ENCODE results near the gene TRAM1L1. TPM values are rescaled to one million over a fixed set of nuclear protein-coding genes. Genes with fewer than 3 reads are reported as not detected.
A peak's percentile ranks its signal among the peaks of the same experiment; 100 is the strongest.

The TRAM1L1 gene
- 1 to 10 TPM; 1.8 to 5.0 TPM for total RNA-seq
- polyA plus RNA-seq (2013, experiment 1 of 2), result 6.7 TPM
- polyA plus RNA-seq (2013, experiment 2 of 2), result 5.8 TPM
- long read RNA-seq, experiment 1, partial matches to known transcripts, result 0 of 4 reads
- long read RNA-seq, experiment 1, other reads (novel, unspliced or antisense), result 0 of 4 reads
- long read RNA-seq, experiment 2, transcript TRAM1L1-201 (1 exons, 2,023 nt), result major isoform, 6 of 8 reads
- long read RNA-seq, experiment 2, partial matches to known transcripts, result 0 of 8 reads
- long read RNA-seq, experiment 2, other reads (novel, unspliced or antisense), result 2 of 8 reads
- long read RNA-seq, experiment 3, transcript TRAM1L1-201 (1 exons, 2,023 nt), result major isoform, 15 of 15 reads
- long read RNA-seq, experiment 3, partial matches to known transcripts, result 0 of 15 reads
- long read RNA-seq, experiment 3, other reads (novel, unspliced or antisense), result 0 of 15 reads
- long read RNA-seq, experiment 4, transcript TRAM1L1-201 (1 exons, 2,023 nt), result major isoform, 6 of 6 reads
- long read RNA-seq, experiment 4, partial matches to known transcripts, result 0 of 6 reads
- long read RNA-seq, experiment 4, other reads (novel, unspliced or antisense), result 0 of 6 reads

GRCh38 chr4:117084866-117085701 is at the start of gene TRAM1L1:
TRAM1L1 (minus strand) TSS chr4:117085576; CDS start chr4:117085393, 183 bp downstream.
- no peaks in the 10 kb centered on the region for H3K36me3 Mint-ChIP-seq (ENCODE audit: low read depth)
- H3K36me3 ChIP-seq (ENCODE audit: control insufficient read depth, insufficient read depth, low read length), result no peaks in the 10 kb centered on the region
- peak within 1 kb of the TSS; percentile 30 for H3K27ac ChIP-seq (ENCODE audit: low read depth, low read length)
- peaks cover 13% of the 10 kb centered on the region for H3K9me3 Mint-ChIP-seq
- 14 to 56% methylated on average over 4 to 45 of the region's 45 CpGs for WGBS, 2 experiments (ENCODE audit: insufficient coverage in 1 of 2, insufficient read length in 1 of 2)
- peak within 1 kb of the TSS; percentile 72 for H3K27ac Mint-ChIP-seq
- no peaks in the 10 kb centered on the region for H3K27me3 ChIP-seq (ENCODE audit: control insufficient read depth, insufficient read depth, low read length, poor library complexity, severe bottlenecking)
- H3K4me1 Mint-ChIP-seq, result peaks cover 8% of the 10 kb centered on the region
- peaks cover 12% of the 10 kb centered on the region for H3K9me3 ChIP-seq (ENCODE audit: control insufficient read depth, low read length)
- TF ChIP-seq, protein P1, sequence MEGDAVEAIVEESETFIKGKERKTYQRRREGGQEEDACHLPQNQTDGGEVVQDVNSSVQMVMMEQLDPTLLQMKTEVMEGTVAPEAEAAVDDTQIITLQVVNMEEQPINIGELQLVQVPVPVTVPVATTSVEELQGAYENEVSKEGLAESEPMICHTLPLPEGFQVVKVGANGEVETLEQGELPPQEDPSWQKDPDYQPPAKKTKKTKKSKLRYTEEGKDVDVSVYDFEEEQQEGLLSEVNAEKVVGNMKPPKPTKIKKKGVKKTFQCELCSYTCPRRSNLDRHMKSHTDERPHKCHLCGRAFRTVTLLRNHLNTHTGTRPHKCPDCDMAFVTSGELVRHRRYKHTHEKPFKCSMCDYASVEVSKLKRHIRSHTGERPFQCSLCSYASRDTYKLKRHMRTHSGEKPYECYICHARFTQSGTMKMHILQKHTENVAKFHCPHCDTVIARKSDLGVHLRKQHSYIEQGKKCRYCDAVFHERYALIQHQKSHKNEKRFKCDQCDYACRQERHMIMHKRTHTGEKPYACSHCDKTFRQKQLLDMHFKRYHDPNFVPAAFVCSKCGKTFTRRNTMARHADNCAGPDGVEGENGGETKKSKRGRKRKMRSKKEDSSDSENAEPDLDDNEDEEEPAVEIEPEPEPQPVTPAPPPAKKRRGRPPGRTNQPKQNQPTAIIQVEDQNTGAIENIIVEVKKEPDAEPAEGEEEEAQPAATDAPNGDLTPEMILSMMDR (conservative IDR thresholded peaks at IDR 0.05), result peak; percentile 60
- peak within 1 kb of the TSS; percentile 79 for H3K4me3 ChIP-seq (ENCODE audit: low read length)
- no peak within 1 kb of the TSS for H3K9ac ChIP-seq (ENCODE audit: extremely low read depth, low read length, poor library complexity, severe bottlenecking)
- peak; percentile 94 for DNase-seq
- H3K4me3 Mint-ChIP-seq, result peak within 1 kb of the TSS; percentile 74
- H3K4me1 ChIP-seq (ENCODE audit: control insufficient read depth, insufficient read depth, low read length), result no peaks in the 10 kb centered on the region
- H3K27me3 Mint-ChIP-seq (ENCODE audit: insufficient read depth), result no peaks in the 10 kb centered on the region

- Mint-ChIP-seq H3K36me3 (ENCODE audit: low read depth) (peaks cover 2% of the 10 kb centered on the region), H3K27ac (no peak overlapping the region), H3K27me3 (ENCODE audit: insufficient read depth) (no peaks in the 10 kb centered on the region), H3K4me3 (no peak overlapping the region), H3K9me3 (peaks cover 17% of the 10 kb centered on the region), H3K4me1 (peaks cover 3% of the 10 kb centered on the region)
- Histone ChIP-seq H3K36me3 (ENCODE audit: control insufficient read depth, insufficient read depth, low read length) (no peaks in the 10 kb centered on the region), H3K9ac (ENCODE audit: extremely low read depth, low read length, poor library complexity, severe bottlenecking) (no peak overlapping the region), H3K9me3 (ENCODE audit: control insufficient read depth, low read length) (peaks cover 9% of the 10 kb centered on the region), H3K27ac (ENCODE audit: low read depth, low read length) (no peak overlapping the region), H3K27me3 (ENCODE audit: control insufficient read depth, insufficient read depth, low read length, poor library complexity, severe bottlenecking) (no peaks in the 10 kb centered on the region), H3K4me3 (ENCODE audit: low read length) (no peak overlapping the region), H3K4me1 (ENCODE audit: control insufficient read depth, insufficient read depth, low read length) (no peaks in the 10 kb centered on the region)
- TF ChIP-seq, protein P1 (conservative IDR thresholded peaks at IDR 0.05), result peak; percentile 82
- WGBS, 2 experiments (ENCODE audit: insufficient coverage in 1 of 2, insufficient read length in 1 of 2), result 35 to 54% methylated on average over 3 to 4 of the region's 4 CpGs
- peak; percentile 70 for DNase-seq
Measured at GRCh38 chr4:117134386-117134785, 49.0 kb upstream of the TRAM1L1 start.

DNA sequence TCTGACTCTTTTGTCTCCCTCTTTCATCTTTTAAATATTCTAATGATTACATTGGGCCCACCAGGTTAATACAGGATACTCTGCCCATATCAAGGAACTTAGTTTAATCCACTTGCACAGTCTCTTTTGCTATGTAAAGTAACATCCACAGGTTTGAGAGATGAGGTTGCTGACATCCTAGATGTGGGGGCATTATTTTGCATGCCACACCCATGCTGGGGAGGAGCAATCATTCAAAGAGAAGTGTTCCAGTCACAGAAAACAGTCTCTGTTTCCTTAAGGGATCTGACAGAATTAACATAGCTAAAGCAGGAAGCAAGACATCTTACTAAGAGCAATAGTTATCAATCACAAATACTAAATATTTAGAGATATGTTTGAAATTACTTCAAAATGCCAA is 11.5 kb upstream of the TRAM1L1 start:
- no peaks in the 10 kb centered on the region for H3K36me3 ChIP-seq (ENCODE audit: control insufficient read depth, insufficient read depth, low read length)
- H3K9me3 ChIP-seq (ENCODE audit: control insufficient read depth, low read length), result no peaks in the 10 kb centered on the region
- H3K4me3 ChIP-seq (ENCODE audit: low read length), result no peak overlapping the region
- H3K9ac ChIP-seq (ENCODE audit: extremely low read depth, low read length, poor library complexity, severe bottlenecking), result no peak overlapping the region
- no peaks in the 10 kb centered on the region for H3K27me3 ChIP-seq (ENCODE audit: control insufficient read depth, insufficient read depth, low read length, poor library complexity, severe bottlenecking)
- H3K27ac ChIP-seq (ENCODE audit: low read depth, low read length), result no peak overlapping the region
- no peak for DNase-seq
- Mint-ChIP-seq H3K27ac (no peak overlapping the region), H3K4me1 (no peaks in the 10 kb centered on the region), H3K9me3 (no peaks in the 10 kb centered on the region), H3K27me3 (ENCODE audit: insufficient read depth) (no peaks in the 10 kb centered on the region), H3K4me3 (no peak overlapping the region), H3K36me3 (ENCODE audit: low read depth) (no peaks in the 10 kb centered on the region)
- TF ChIP-seq, protein P1 (conservative IDR thresholded peaks at IDR 0.05), result no peak
- H3K4me1 ChIP-seq (ENCODE audit: control insufficient read depth, insufficient read depth, low read length), result no peaks in the 10 kb centered on the region
